Cardiac septum (tissue), 1 donor: ENCODE data around the gene BIRC7. TPM values are rescaled to one million over a fixed set of nuclear protein-coding genes. Genes with fewer than 3 reads are reported as not detected.

ENCODE experiments used
- DNase-seq: peaks from one replicate; pipeline ENCODE4 v3.0.0-alpha.2; 2020; ENCODE audit warnings: low spot score
- intact Hi-C: fragments of 100-400 bp; cut with DNase I; formaldehyde crosslinking; loops from one replicate; pipeline ENCODE4 v1.14.0; 2022
- total RNA-seq: library from RNA; stranded (reverse); fragmentation: NEBNext Ultra II Directional; extraction: Animal tissue kit (Norgen Biotek cat#: 25700); gene quantifications from one replicate; pipeline ENCODE4 v1.2.1, GENCODE V29; 2021
- donor health status: DM: no; HTN: no; CAD: no.

The BIRC7 gene
- total RNA-seq, 1 donor from 2014 or later: 1.1 TPM

- intact Hi-C loops: no loop called here
- no peak for DNase-seq
Observed at GRCh38 chr20:63274381-63275228, 38.9 kb downstream of the BIRC7 start.

- no peak for DNase-seq
- intact Hi-C loops: no loop called here
Observed at GRCh38 chr20:63275825-63276224, 40.1 kb downstream of the BIRC7 start.

GRCh38 chr20:63276956-63277355 lies 41.3 kb downstream of the BIRC7 start:
- no peak for DNase-seq
- intact Hi-C loops: no loop called here

- intact Hi-C loops: no loop called here
Observed at GRCh38 chr20:63277466-63278272, 42.0 kb downstream of the BIRC7 start.

GRCh38 chr20:63278661-63279060 lies 43.0 kb downstream of the BIRC7 start:
- DNase-seq: no peak
- intact Hi-C loops: no loop called here

More at GRCh38 chr20:63277466-63278272, 42.0 kb downstream of the BIRC7 start:
- DNase-seq: no peak

GRCh38 chr20:63279931-63280330 lies 44.2 kb downstream of the BIRC7 start:
- intact Hi-C loops: no loop called here
- no peak for DNase-seq

GRCh38 chr20:63280371-63280770 lies 44.7 kb downstream of the BIRC7 start:
- no peak for DNase-seq
- intact Hi-C loops: no loop called here

- intact Hi-C loops: no loop called here
- DNase-seq: no peak
Observed at GRCh38 chr20:63280929-63281545, 45.3 kb downstream of the BIRC7 start.

GRCh38 chr20:63281742-63282665 lies 46.3 kb downstream of the BIRC7 start:
- no peak for DNase-seq
- intact Hi-C loops: no loop called here

GRCh38 chr20:63282946-63283345 lies 47.2 kb downstream of the BIRC7 start:
- intact Hi-C loops: no loop called here
- DNase-seq: no peak

GRCh38 chr20:63283397-63284082 lies 47.8 kb downstream of the BIRC7 start:
- intact Hi-C loops: no loop called here
- no peak for DNase-seq

- DNase-seq: no peak
Observed at GRCh38 chr20:63284083-63284440, 48.4 kb downstream of the BIRC7 start.

GRCh38 chr20:63284544-63284949 lies 48.8 kb downstream of the BIRC7 start:
- intact Hi-C loops: no loop called here
- no peak for DNase-seq

More at GRCh38 chr20:63284083-63284440, 48.4 kb downstream of the BIRC7 start:
- intact Hi-C loops: no loop called here

GRCh38 chr20:63284981-63285524 lies 49.3 kb downstream of the BIRC7 start:
- no peak for DNase-seq
- intact Hi-C loops: no loop called here

- intact Hi-C loops: no loop called here
- no peak for DNase-seq
Observed at GRCh38 chr20:63285636-63286615, 50.2 kb downstream of the BIRC7 start.

GRCh38 chr20:63286781-63287696 lies 51.3 kb downstream of the BIRC7 start:
- intact Hi-C loops: no loop called here
- no peak for DNase-seq
